ENCODE results near the gene PKP3.
"Not testable (repeated sequence)": the region's sequence is repeated elsewhere in the genome, so short reads cannot be mapped to it uniquely, and the experiment has no call there.

PKP3 gene

GRCh38 chr11:429931-430456, 36.0 kb downstream of the PKP3 start:
- DNase-seq (ENCODE audit: low spot score): no peak

- no peak for DNase-seq (ENCODE audit: low spot score)
Observed at GRCh38 chr11:431921-432320, 37.9 kb downstream of the PKP3 start.

GRCh38 chr11:432501-433100, 38.6 kb downstream of the PKP3 start:
- DNase-seq (ENCODE audit: low spot score): no peak

GRCh38 chr11:433111-433510, 39.1 kb downstream of the PKP3 start:
- DNase-seq (ENCODE audit: low spot score): no peak

- no peak for DNase-seq (ENCODE audit: low spot score)
Observed at GRCh38 chr11:433641-434040, 39.6 kb downstream of the PKP3 start.

- DNase-seq (ENCODE audit: low spot score): no peak
Observed at GRCh38 chr11:434496-434895, 40.5 kb downstream of the PKP3 start.

- DNase-seq (ENCODE audit: low spot score): not testable (repeated sequence)
Observed at GRCh38 chr11:434999-435740, 41.2 kb downstream of the PKP3 start.

- DNase-seq (ENCODE audit: low spot score): no peak
Observed at GRCh38 chr11:437228-437870, 43.3 kb downstream of the PKP3 start.

- no peak for DNase-seq (ENCODE audit: low spot score)
Observed at GRCh38 chr11:438101-438844, 44.3 kb downstream of the PKP3 start.

GRCh38 chr11:439315-440064, 45.5 kb downstream of the PKP3 start:
- no peak for DNase-seq (ENCODE audit: low spot score)

- no peak for DNase-seq (ENCODE audit: low spot score)
Observed at GRCh38 chr11:440065-441042, 46.3 kb downstream of the PKP3 start.

- no peak for DNase-seq (ENCODE audit: low spot score)
Observed at GRCh38 chr11:441043-441417, 47.0 kb downstream of the PKP3 start.

- DNase-seq (ENCODE audit: low spot score): no peak
Observed at GRCh38 chr11:441418-442274, 47.6 kb downstream of the PKP3 start, which contains the start of gene ANO9. ANO9 (minus strand) TSS chr11:442011; CDS start chr11:441926, 85 bp downstream.

- DNase-seq (ENCODE audit: low spot score): no peak
Observed at GRCh38 chr11:442611-443081, 48.6 kb downstream of the PKP3 start.

GRCh38 chr11:443542-444199, 49.7 kb downstream of the PKP3 start:
- no peak for DNase-seq (ENCODE audit: low spot score)

GRCh38 chr11:444396-445144, 50.6 kb downstream of the PKP3 start:
- DNase-seq (ENCODE audit: low spot score): no peak

GRCh38 chr11:445765-446588, 52.0 kb downstream of the PKP3 start:
- DNase-seq (ENCODE audit: low spot score): no peak
